GM12878 (cell line): Measurements from ENCODE around the gene NEDD8. TPM values are rescaled to one million over a fixed set of nuclear protein-coding genes. Genes with fewer than 3 reads are reported as not detected.

Experiments used
- BHLHE40 ChIP-seq, 2 experiments: fragments of 450-650 bp in 1 of 2; IDR thresholded peaks; 2 replicates each; pipeline ENCODE4 v1.6.1; 2011 to 2017; ENCODE audit warnings: low read depth in 2 of 2, borderline replicate concordance in 1 of 2, improper control_type of control experiment in 1 of 2, low read length in 1 of 2, mild to moderate bottlenecking in 1 of 2
- CHD1 ChIP-seq: IDR thresholded peaks from 2 replicates; pipeline ENCODE4 v1.6.1; 2012; ENCODE audit warnings: low read depth, low read length, improper control_type of control experiment
- CHD2 ChIP-seq: IDR thresholded peaks from 2 replicates; pipeline ENCODE4 v1.6.1; 2011; ENCODE audit warnings: low read depth, low read length, improper control_type of control experiment, borderline replicate concordance
- FOS ChIP-seq: IDR thresholded peaks from 3 replicates; pipeline ENCODE4 v1.6.1; 2011; ENCODE audit warnings: borderline replicate concordance; ENCODE audit not compliant: insufficient read length; ENCODE audit errors: extremely low read depth
- HCFC1 ChIP-seq: fragments of 150-350 bp; IDR thresholded peaks from 2 replicates; pipeline ENCODE4 v1.6.1; 2014; ENCODE audit warnings: low read length
- IRF4 ChIP-seq: IDR thresholded peaks from 2 replicates; pipeline ENCODE4 v1.6.1; 2011; ENCODE audit warnings: low read depth, low read length
- KAT2A ChIP-seq: conservative IDR thresholded peaks from 2 replicates; pipeline ENCODE4 v1.6.1; 2011; ENCODE audit warnings: low read depth, low read length; ENCODE audit not compliant: control insufficient read depth
- MEF2A ChIP-seq: IDR thresholded peaks from 2 replicates; pipeline ENCODE4 v1.6.1; 2011; ENCODE audit warnings: low read depth, mild to moderate bottlenecking, low read length, moderate library complexity; ENCODE audit not compliant: insufficient read depth
- NBN ChIP-seq: fragments of 450-650 bp; IDR thresholded peaks from 2 replicates; pipeline ENCODE4 v1.6.1; 2016
- NFIC ChIP-seq: IDR thresholded peaks from 2 replicates; pipeline ENCODE4 v1.6.1; 2012; ENCODE audit warnings: low read depth, mild to moderate bottlenecking, inconsistent platforms, low read length, moderate library complexity
- POU2F2 ChIP-seq: IDR thresholded peaks from 3 replicates; pipeline ENCODE4 v1.6.1; 2011; ENCODE audit warnings: low read depth, mild to moderate bottlenecking, low read length, borderline replicate concordance
- SP1 ChIP-seq: IDR thresholded peaks from one replicate; pipeline ENCODE4 v1.6.1; 2011; ENCODE audit warnings: low read depth, low read length
- SREBF2 ChIP-seq: IDR thresholded peaks from 2 replicates; pipeline ENCODE4 v1.6.1; 2012; ENCODE audit warnings: mild to moderate bottlenecking, low read length
- SRF ChIP-seq, 2 experiments: IDR thresholded peaks; 2 replicates each; pipeline ENCODE4 v1.6.1; 2011; ENCODE audit warnings: low read depth in 2 of 2, low read length in 2 of 2, mild to moderate bottlenecking in 1 of 2, moderate library complexity in 1 of 2
- STAT3 ChIP-seq: IDR thresholded peaks from 2 replicates; pipeline ENCODE4 v1.6.1; 2011; ENCODE audit warnings: low read depth, low read length, improper control_type of control experiment
- TARDBP ChIP-seq: IDR thresholded peaks from 2 replicates; pipeline ENCODE4 v1.6.1; 2016; ENCODE audit warnings: borderline replicate concordance
- TCF7 ChIP-seq: IDR thresholded peaks from 2 replicates; pipeline ENCODE4 v1.6.1; 2014; ENCODE audit warnings: antibody characterized with exemption, borderline replicate concordance
- ZBED1 ChIP-seq: IDR thresholded peaks from 2 replicates; pipeline ENCODE4 v1.6.1; 2016; ENCODE audit warnings: borderline replicate concordance
- polyA plus RNA-seq, 11 experiments: library from polyadenylated mRNA; depleted of rRNA in 4 of 11; unstranded in 6 of 11; stranded (reverse) in 5 of 11; fragments of >200 nt; fragmentation: Nextera tagmentation in 4 of 11; fragmentation: Illumina TruSeq in 1 of 11; extraction: Ambion mirVana in 4 of 11; extraction: Trizol in 1 of 11; gene quantifications; 1 replicate in 1 of 11; 2 replicates in 10 of 11; pipeline versions ENCODE4 v1.2.1 to v1.2.3, GENCODE V29; 2011 to 2016; ENCODE audit warnings: inconsistent platforms in 2 of 11, missing spikeins in 2 of 11, low read depth in 1 of 11
- total RNA-seq, 4 experiments: library from RNA; depleted of rRNA in 3 of 4; stranded (reverse); fragments of >200 nt in 3 of 4; fragmentation: Illumina TruSeq in 1 of 4; extraction: Trizol in 1 of 4; gene quantifications; 2 replicates each; pipeline versions ENCODE4 v1.2.1 to v1.2.3, GENCODE V29; 2013 to 2021
- TF ChIP-seq, protein P1 (sequence below): fragments of 450-650 bp; IDR thresholded peaks from 2 replicates; pipeline ENCODE4 v1.6.1; 2017; ENCODE audit warnings: mild to moderate bottlenecking, moderate library complexity
- TF ChIP-seq, protein P2 (sequence below): fragments of 450-650 bp; IDR thresholded peaks from 2 replicates; pipeline ENCODE4 v1.6.1; 2017; ENCODE audit warnings: antibody characterized with exemption, mild to moderate bottlenecking, moderate library complexity
- TF ChIP-seq, protein P3 (sequence below): fragments of 450-650 bp; IDR thresholded peaks from 2 replicates; pipeline ENCODE4 v1.6.1; 2017; ENCODE audit warnings: borderline replicate concordance
- TF ChIP-seq, protein P4 (sequence below): IDR thresholded peaks from 2 replicates; pipeline ENCODE4 v1.6.1; 2012; ENCODE audit warnings: low read depth, low read length, improper control_type of control experiment

Gene NEDD8
- total and polyA plus RNA-seq, 10 of the 15 experiments (the other 5 are each of a cell fraction or from before 2014, with no cell fraction given): 164 to 991 (median 300) TPM

DNA sequence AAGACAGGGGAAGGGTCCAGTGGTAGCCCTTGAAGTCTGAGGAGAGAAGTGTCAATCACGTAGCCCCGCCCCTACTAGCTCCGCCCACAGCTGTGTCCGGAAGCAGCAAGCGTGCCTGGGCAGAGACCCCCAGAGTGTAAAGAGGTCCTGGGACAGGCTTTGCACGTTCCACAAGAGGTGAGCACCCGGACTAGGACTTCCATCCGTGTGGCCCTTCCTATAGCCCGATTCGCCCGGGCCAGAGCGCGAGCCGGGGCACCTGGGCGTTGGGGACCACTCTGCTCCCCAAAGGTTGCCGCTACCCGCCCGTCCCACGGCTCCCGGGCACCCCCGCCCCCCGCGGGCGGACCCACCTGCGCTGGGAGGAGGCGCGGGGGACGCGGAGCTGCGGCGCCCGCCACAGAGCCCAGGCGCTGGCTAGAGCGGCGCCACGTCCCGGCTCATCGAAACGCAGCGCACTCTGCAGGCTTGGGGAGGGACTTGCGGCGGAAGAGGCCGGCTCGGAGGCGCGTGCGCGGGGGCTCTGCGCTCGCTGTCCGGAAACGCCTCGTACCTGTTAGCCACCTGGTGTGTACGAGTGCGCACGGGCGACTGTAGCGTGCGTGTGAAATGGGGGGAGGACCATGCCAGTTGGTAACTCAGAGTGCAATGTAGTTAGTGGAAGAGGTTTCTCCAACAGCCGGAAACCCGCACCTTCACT is 39.1 kb upstream of the NEDD8 start, which contains the start of gene RABGGTA (continued):
- TF ChIP-seq FOS: no peak
- TF ChIP-seq CHD1: peak; percentile 83; the same call in 1 of the 2 replicates
- peak; percentile 93 for TF ChIP-seq NBN
- TF ChIP-seq SREBF2: no peak
- no peak for TF ChIP-seq KAT2A
- TF ChIP-seq, protein P1, sequence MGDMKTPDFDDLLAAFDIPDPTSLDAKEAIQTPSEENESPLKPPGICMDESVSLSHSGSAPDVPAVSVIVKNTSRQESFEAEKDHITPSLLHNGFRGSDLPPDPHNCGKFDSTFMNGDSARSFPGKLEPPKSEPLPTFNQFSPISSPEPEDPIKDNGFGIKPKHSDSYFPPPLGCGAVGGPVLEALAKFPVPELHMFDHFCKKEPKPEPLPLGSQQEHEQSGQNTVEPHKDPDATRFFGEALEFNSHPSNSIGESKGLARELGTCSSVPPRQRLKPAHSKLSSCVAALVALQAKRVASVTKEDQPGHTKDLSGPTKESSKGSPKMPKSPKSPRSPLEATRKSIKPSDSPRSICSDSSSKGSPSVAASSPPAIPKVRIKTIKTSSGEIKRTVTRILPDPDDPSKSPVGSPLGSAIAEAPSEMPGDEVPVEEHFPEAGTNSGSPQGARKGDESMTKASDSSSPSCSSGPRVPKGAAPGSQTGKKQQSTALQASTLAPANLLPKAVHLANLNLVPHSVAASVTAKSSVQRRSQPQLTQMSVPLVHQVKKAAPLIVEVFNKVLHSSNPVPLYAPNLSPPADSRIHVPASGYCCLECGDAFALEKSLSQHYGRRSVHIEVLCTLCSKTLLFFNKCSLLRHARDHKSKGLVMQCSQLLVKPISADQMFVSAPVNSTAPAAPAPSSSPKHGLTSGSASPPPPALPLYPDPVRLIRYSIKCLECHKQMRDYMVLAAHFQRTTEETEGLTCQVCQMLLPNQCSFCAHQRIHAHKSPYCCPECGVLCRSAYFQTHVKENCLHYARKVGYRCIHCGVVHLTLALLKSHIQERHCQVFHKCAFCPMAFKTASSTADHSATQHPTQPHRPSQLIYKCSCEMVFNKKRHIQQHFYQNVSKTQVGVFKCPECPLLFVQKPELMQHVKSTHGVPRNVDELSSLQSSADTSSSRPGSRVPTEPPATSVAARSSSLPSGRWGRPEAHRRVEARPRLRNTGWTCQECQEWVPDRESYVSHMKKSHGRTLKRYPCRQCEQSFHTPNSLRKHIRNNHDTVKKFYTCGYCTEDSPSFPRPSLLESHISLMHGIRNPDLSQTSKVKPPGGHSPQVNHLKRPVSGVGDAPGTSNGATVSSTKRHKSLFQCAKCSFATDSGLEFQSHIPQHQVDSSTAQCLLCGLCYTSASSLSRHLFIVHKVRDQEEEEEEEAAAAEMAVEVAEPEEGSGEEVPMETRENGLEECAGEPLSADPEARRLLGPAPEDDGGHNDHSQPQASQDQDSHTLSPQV: peak; percentile 87; the same call in 1 of the 2 replicates
- no peak for TF ChIP-seq STAT3
- TF ChIP-seq TCF7: no peak
- 0 out of 2 replicates have a peak, but pooled peaks have one; percentile 7 for TF ChIP-seq IRF4
- 0 out of 2 replicates have a peak, but pooled peaks have one; percentile 55 for TF ChIP-seq MEF2A
- TF ChIP-seq HCFC1: peak; percentile 70
- no peak for TF ChIP-seq NFIC
- TF ChIP-seq SP1: peak; percentile 53
- TF ChIP-seq CHD2: peak; percentile 49; the same call in 1 of the 2 replicates
- peak; percentile 85 to 93 for TF ChIP-seq BHLHE40 (IDR thresholded peaks at IDR 0.05; ENCODE audit: borderline replicate concordance in 1 of 2, low read depth in 2 of 2, low read length in 1 of 2)
- TF ChIP-seq ZBED1: no peak
- TF ChIP-seq, protein P2, sequence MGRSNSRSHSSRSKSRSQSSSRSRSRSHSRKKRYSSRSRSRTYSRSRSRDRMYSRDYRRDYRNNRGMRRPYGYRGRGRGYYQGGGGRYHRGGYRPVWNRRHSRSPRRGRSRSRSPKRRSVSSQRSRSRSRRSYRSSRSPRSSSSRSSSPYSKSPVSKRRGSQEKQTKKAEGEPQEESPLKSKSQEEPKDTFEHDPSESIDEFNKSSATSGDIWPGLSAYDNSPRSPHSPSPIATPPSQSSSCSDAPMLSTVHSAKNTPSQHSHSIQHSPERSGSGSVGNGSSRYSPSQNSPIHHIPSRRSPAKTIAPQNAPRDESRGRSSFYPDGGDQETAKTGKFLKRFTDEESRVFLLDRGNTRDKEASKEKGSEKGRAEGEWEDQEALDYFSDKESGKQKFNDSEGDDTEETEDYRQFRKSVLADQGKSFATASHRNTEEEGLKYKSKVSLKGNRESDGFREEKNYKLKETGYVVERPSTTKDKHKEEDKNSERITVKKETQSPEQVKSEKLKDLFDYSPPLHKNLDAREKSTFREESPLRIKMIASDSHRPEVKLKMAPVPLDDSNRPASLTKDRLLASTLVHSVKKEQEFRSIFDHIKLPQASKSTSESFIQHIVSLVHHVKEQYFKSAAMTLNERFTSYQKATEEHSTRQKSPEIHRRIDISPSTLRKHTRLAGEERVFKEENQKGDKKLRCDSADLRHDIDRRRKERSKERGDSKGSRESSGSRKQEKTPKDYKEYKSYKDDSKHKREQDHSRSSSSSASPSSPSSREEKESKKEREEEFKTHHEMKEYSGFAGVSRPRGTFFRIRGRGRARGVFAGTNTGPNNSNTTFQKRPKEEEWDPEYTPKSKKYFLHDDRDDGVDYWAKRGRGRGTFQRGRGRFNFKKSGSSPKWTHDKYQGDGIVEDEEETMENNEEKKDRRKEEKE: 0 out of 2 replicates have a peak, but pooled peaks have one; percentile 28
- TF ChIP-seq SRF (IDR thresholded peaks at IDR 0.05; ENCODE audit: low read depth in 2 of 2, low read length in 2 of 2): 0 out of 4 replicates have a peak, but pooled peaks of 1 of the 2 experiments have one; percentile 1
- TF ChIP-seq, protein P3, sequence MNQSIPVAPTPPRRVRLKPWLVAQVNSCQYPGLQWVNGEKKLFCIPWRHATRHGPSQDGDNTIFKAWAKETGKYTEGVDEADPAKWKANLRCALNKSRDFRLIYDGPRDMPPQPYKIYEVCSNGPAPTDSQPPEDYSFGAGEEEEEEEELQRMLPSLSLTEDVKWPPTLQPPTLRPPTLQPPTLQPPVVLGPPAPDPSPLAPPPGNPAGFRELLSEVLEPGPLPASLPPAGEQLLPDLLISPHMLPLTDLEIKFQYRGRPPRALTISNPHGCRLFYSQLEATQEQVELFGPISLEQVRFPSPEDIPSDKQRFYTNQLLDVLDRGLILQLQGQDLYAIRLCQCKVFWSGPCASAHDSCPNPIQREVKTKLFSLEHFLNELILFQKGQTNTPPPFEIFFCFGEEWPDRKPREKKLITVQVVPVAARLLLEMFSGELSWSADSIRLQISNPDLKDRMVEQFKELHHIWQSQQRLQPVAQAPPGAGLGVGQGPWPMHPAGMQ: no peak
- no peak for TF ChIP-seq TARDBP
- no peak; the same call in 2 of the 3 replicates for TF ChIP-seq POU2F2
- TF ChIP-seq, protein P4, sequence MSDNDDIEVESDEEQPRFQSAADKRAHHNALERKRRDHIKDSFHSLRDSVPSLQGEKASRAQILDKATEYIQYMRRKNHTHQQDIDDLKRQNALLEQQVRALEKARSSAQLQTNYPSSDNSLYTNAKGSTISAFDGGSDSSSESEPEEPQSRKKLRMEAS: peak; percentile 82
